ENCODE measurements around the gene BFAR. TPM values are rescaled to one million over a fixed set of nuclear protein-coding genes. Genes with fewer than 3 reads are reported as not detected.
A peak's percentile ranks its signal among the peaks of the same experiment; 100 is the strongest.

Gene BFAR
- total and polyA plus RNA-seq, 7 experiments from 2014 or later = 36.3 to 82.0 (median 51.0) TPM

- intact Hi-C loops (cut with micrococcal nuclease) = no loop called here
- POLR2A ChIA-PET = no interaction called here
- CTCF ChIA-PET = no interaction called here
- H3K4me3 ChIP-seq (ENCODE audit: low read length) = no peak overlapping the region
- H3K36me3 Mint-ChIP-seq = peaks cover 0 to 53% (median 26%) of the 10 kb centered on the region in 5 donors
- H3K27ac Mint-ChIP-seq = no peak overlapping the region
- no peaks in the 10 kb centered on the region for H3K27me3 ChIP-seq (ENCODE audit: control insufficient read depth in 2 of 2, insufficient read depth in 2 of 2, low read length in 2 of 2)
- peaks cover 0 to 12% (median 9%) of the 10 kb centered on the region in 7 donors for H3K4me1 Mint-ChIP-seq
- peaks cover 0 to 3% (median 0%) of the 10 kb centered on the region in 11 donors for H3K9me3 Mint-ChIP-seq
- H3K9me3 ChIP-seq (ENCODE audit: control insufficient read depth in 2 of 3, low read length in 3 of 3) = no peaks in the 10 kb centered on the region
- ATAC-seq (no peak), DNase-seq (no peak)
- H3K4me1 ChIP-seq (ENCODE audit: control insufficient read depth in 2 of 2, insufficient read depth in 2 of 2, low read length in 2 of 2) = no peaks in the 10 kb centered on the region
- H3K4me3 Mint-ChIP-seq = no peak overlapping the region
- no peak overlapping the region for H3K27ac ChIP-seq (ENCODE audit: low read depth, low read length)
- H3K27me3 Mint-ChIP-seq = no peaks in the 10 kb centered on the region
- peaks cover 0 to 54% (median 21%) of the 10 kb centered on the region in 3 experiments for H3K36me3 ChIP-seq (ENCODE audit: control insufficient read depth in 2 of 3, insufficient read depth in 3 of 3, low read length in 3 of 3)
Observed at GRCh38 chr16:14668556-14669223, 35.9 kb downstream of the BFAR start.

GRCh38 chr16:14669776-14670175 is 37.0 kb downstream of the BFAR start:
- no peaks in the 10 kb centered on the region for H3K27me3 ChIP-seq (ENCODE audit: control insufficient read depth in 2 of 2, insufficient read depth in 2 of 2, low read length in 2 of 2)
- no peak overlapping the region for H3K27ac ChIP-seq (ENCODE audit: low read depth, low read length)
- ChIA-PET CTCF (no interaction called here), POLR2A (no interaction called here)
- ATAC-seq = no peak
- Mint-ChIP-seq H3K4me3 (no peak overlapping the region), H3K4me1 (peaks cover 4 to 17% (median 14%) of the 10 kb centered on the region in 7 donors), H3K27me3 (no peaks in the 10 kb centered on the region), H3K27ac (peak overlapping the region in 1 of 9 donors; percentile 3), H3K9me3 (peaks cover 0 to 3% (median 0%) of the 10 kb centered on the region in 11 donors), H3K36me3 (peaks cover 0 to 44% (median 23%) of the 10 kb centered on the region in 5 donors)
- no peak overlapping the region for H3K4me3 ChIP-seq (ENCODE audit: low read length)
- intact Hi-C loops (cut with micrococcal nuclease) = no loop called here
- H3K36me3 ChIP-seq (ENCODE audit: control insufficient read depth in 2 of 3, insufficient read depth in 3 of 3, low read length in 3 of 3) = peaks cover 0 to 43% (median 12%) of the 10 kb centered on the region in 3 experiments
- no peaks in the 10 kb centered on the region for H3K4me1 ChIP-seq (ENCODE audit: control insufficient read depth in 2 of 2, insufficient read depth in 2 of 2, low read length in 2 of 2)
- H3K9me3 ChIP-seq (ENCODE audit: control insufficient read depth in 2 of 3, low read length in 3 of 3) = no peaks in the 10 kb centered on the region
- DNase-seq = no peak

GRCh38 chr16:14672403-14672971 is 39.7 kb downstream of the BFAR start:
- Histone ChIP-seq H3K4me3 (ENCODE audit: low read length) (no peak overlapping the region), H3K36me3 (ENCODE audit: control insufficient read depth in 2 of 3, insufficient read depth in 3 of 3, low read length in 3 of 3) (peaks cover 0 to 19% (median 0%) of the 10 kb centered on the region in 3 experiments), H3K4me1 (ENCODE audit: control insufficient read depth in 2 of 2, insufficient read depth in 2 of 2, low read length in 2 of 2) (no peaks in the 10 kb centered on the region), H3K9me3 (ENCODE audit: control insufficient read depth in 2 of 3, low read length in 3 of 3) (no peaks in the 10 kb centered on the region), H3K27me3 (ENCODE audit: control insufficient read depth in 2 of 2, insufficient read depth in 2 of 2, low read length in 2 of 2) (no peaks in the 10 kb centered on the region), H3K27ac (ENCODE audit: low read depth, low read length) (no peak overlapping the region)
- Mint-ChIP-seq H3K4me1 (peaks cover 4 to 17% (median 14%) of the 10 kb centered on the region in 7 donors), H3K27me3 (no peaks in the 10 kb centered on the region), H3K4me3 (peak overlapping the region in 1 of 10 donors; percentile 10), H3K36me3 (peaks cover 0 to 20% (median 4%) of the 10 kb centered on the region in 5 donors), H3K9me3 (peaks cover 0 to 5% (median 0%) of the 10 kb centered on the region in 11 donors), H3K27ac (peak overlapping the region in 7 of 9 donors; percentile 1 to 60 (median 18))
- intact Hi-C loops (cut with micrococcal nuclease) = no loop called here
- ATAC-seq (no peak), DNase-seq (no peak)
- CTCF ChIA-PET = no interaction called here
- POLR2A ChIA-PET = no interaction called here

- Mint-ChIP-seq H3K27me3 (peaks cover 0 to 4% (median 0%) of the 10 kb centered on the region in 5 donors), H3K9me3 (peaks cover 0 to 5% (median 0%) of the 10 kb centered on the region in 11 donors), H3K27ac (no peak overlapping the region), H3K36me3 (peaks cover 0 to 4% (median 0%) of the 10 kb centered on the region in 5 donors), H3K4me1 (peaks cover 4 to 17% (median 14%) of the 10 kb centered on the region in 7 donors), H3K4me3 (no peak overlapping the region)
- H3K27me3 ChIP-seq (ENCODE audit: control insufficient read depth in 2 of 2, insufficient read depth in 2 of 2, low read length in 2 of 2) = no peaks in the 10 kb centered on the region
- H3K9me3 ChIP-seq (ENCODE audit: control insufficient read depth in 2 of 3, low read length in 3 of 3) = no peaks in the 10 kb centered on the region
- no peak for DNase-seq
- H3K4me1 ChIP-seq (ENCODE audit: control insufficient read depth in 2 of 2, insufficient read depth in 2 of 2, low read length in 2 of 2) = no peaks in the 10 kb centered on the region
- no peak for ATAC-seq
- no peak overlapping the region for H3K4me3 ChIP-seq (ENCODE audit: low read length)
- H3K27ac ChIP-seq (ENCODE audit: low read depth, low read length) = no peak overlapping the region
- ChIA-PET POLR2A (interaction anchor here (0.6 kb wide), 1 partner anchor 39 kb away, joined by 3 read pairs; no protein-coding TSS in a partner anchor), CTCF (no interaction called here)
- intact Hi-C loops (cut with micrococcal nuclease) = no loop called here
- H3K36me3 ChIP-seq (ENCODE audit: control insufficient read depth in 2 of 3, insufficient read depth in 3 of 3, low read length in 3 of 3) = no peaks in the 10 kb centered on the region
Observed at GRCh38 chr16:14676633-14677032, 43.9 kb downstream of the BFAR start.

- Mint-ChIP-seq H3K4me1 (peaks cover 1 to 10% (median 9%) of the 10 kb centered on the region in 7 donors), H3K36me3 (peaks cover 0 to under 1% (median 0%) of the 10 kb centered on the region in 5 donors), H3K4me3 (no peak overlapping the region), H3K27ac (no peak overlapping the region), H3K9me3 (peaks cover 0 to 2% (median 0%) of the 10 kb centered on the region in 11 donors), H3K27me3 (peaks cover 0 to 4% (median 0%) of the 10 kb centered on the region in 5 donors)
- DNase-seq (no peak), ATAC-seq (no peak)
- Histone ChIP-seq H3K4me3 (ENCODE audit: low read length) (no peak overlapping the region), H3K36me3 (ENCODE audit: control insufficient read depth in 2 of 3, insufficient read depth in 3 of 3, low read length in 3 of 3) (no peaks in the 10 kb centered on the region), H3K9me3 (ENCODE audit: control insufficient read depth in 2 of 3, low read length in 3 of 3) (no peaks in the 10 kb centered on the region), H3K27ac (ENCODE audit: low read depth, low read length) (no peak overlapping the region), H3K4me1 (ENCODE audit: control insufficient read depth in 2 of 2, insufficient read depth in 2 of 2, low read length in 2 of 2) (no peaks in the 10 kb centered on the region), H3K27me3 (ENCODE audit: control insufficient read depth in 2 of 2, insufficient read depth in 2 of 2, low read length in 2 of 2) (no peaks in the 10 kb centered on the region)
- POLR2A ChIA-PET = no interaction called here
- intact Hi-C loops (cut with micrococcal nuclease) = no loop called here
- CTCF ChIA-PET = no interaction called here
Observed at GRCh38 chr16:14677627-14678026, 44.9 kb downstream of the BFAR start.

GRCh38 chr16:14678748-14679497 is 46.2 kb downstream of the BFAR start:
- Histone ChIP-seq H3K36me3 (ENCODE audit: control insufficient read depth in 2 of 3, insufficient read depth in 3 of 3, low read length in 3 of 3) (no peaks in the 10 kb centered on the region), H3K4me1 (ENCODE audit: control insufficient read depth in 2 of 2, insufficient read depth in 2 of 2, low read length in 2 of 2) (no peaks in the 10 kb centered on the region), H3K4me3 (ENCODE audit: low read length) (no peak overlapping the region), H3K9me3 (ENCODE audit: control insufficient read depth in 2 of 3, low read length in 3 of 3) (no peaks in the 10 kb centered on the region), H3K27ac (ENCODE audit: low read depth, low read length) (no peak overlapping the region), H3K27me3 (ENCODE audit: control insufficient read depth in 2 of 2, insufficient read depth in 2 of 2, low read length in 2 of 2) (no peaks in the 10 kb centered on the region)
- ChIA-PET POLR2A (no interaction called here), CTCF (no interaction called here)
- Mint-ChIP-seq H3K36me3 (no peaks in the 10 kb centered on the region), H3K9me3 (peaks cover 0 to 2% (median 0%) of the 10 kb centered on the region in 11 donors), H3K27me3 (peaks cover 0 to 4% (median 0%) of the 10 kb centered on the region in 5 donors), H3K4me1 (peaks cover 0 to 5% (median 3%) of the 10 kb centered on the region in 7 donors), H3K4me3 (no peak overlapping the region), H3K27ac (peak overlapping the region in 1 of 9 donors; percentile 31)
- DNase-seq = no peak
- intact Hi-C loops (cut with micrococcal nuclease) = no loop called here
- ATAC-seq = no peak
